SKM-1 treated with dmso at 0.1 percent for 144 hours (cell line): ENCODE measurements around the gene CA10.

Experiments used
- DNase-seq: peaks from one replicate; lab custom pipeline; 2025; ENCODE audit not compliant: unreplicated experiment; lab: John Stamatoyannopoulos, UW

CA10 gene

DNA sequence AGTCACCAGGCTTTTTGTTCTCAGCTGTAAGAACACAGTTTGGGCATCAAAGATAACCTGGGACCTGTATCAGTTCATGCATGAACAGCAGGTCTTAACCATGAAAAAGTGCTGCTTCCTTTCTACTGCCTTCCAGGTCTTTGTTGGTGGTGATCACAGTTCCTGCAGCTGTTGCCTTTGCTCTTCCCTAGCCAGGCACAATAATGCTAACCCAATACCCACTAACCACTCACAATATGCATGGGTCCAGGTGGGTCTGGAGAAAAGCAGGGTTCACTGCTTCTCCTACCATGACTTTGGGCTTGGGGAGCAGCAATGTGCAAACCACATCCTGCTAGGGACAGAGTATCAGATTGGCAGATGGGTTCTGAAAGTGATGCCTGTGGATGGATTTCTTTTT lies 501.3 kb downstream of the CA10 start:
- DNase-seq: no peak

DNA sequence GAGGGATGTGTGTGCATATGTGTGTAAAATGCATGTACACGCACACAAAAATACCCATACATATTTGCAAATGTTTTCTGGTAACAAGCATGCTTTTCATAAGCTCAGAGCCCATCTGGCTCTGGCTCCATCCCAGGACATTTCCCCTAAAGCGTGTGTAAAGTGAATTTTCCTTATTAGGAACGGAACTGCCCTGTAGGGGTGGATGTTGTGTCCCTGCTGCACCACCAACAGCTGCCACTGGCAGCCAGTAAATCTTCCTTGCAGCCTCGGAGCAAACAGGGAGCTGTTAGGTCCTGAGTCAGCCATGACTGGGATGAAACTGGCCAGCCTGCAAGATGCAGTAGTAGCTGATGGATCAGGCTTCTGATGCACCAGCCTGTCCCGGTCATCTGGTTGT lies 504.6 kb downstream of the CA10 start:
- DNase-seq: no peak

DNA sequence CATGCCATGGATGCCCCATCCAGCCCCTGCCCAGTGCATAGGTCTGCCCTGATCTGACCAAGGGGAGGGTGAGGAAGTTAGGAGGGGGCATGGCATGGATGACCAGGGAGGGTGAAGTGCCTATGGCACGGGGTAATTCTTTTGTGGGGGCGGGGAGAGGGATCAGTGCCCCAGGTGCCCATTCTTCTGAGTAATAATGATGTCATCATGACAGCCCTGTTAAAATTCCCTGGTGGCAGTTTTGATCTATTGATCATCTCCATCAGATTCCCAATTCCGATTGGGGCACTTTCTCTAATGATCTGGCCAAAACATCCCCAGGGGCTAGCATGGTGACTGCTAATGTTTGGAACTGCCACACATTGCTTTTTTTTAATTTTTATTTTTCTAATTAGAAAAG lies 506.0 kb downstream of the CA10 start:
- DNase-seq: no peak

DNA sequence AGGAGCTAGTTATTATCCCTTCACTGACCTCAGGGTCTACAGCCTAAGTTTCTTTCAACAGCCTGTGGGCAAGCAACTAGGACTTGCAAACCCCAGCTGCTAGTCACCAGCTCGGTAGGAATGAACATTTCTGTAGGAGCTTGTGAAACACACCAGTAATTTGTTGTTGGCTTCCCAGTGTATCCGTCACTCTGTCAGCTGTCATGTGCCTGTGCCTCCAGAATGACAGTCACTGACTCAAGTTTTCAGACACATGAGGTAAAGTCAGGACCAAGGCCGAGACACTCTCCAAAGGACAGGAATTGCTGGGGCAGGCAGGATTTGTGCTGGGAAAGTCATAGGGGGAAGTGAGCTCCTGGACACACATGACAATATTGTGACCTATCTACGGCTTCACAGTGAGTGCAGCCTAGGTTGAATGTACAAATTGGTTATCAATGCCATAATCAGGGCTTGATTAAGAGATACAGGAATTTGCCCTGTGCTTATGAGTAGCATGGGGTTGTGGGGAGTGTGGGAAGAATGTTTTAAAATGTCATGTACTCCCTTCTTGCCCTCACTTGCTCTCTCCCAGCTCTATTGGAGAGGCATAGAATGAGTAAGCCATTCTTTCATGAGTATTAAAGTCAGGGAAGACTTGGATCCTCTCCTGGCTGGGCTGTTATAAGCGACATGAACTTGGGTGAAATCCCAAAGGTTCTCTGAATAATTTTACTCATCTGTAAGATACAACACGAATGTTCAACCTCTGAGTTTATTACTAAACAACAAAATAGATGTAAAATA lies 506.8 kb downstream of the CA10 start:
- no peak for DNase-seq

DNA sequence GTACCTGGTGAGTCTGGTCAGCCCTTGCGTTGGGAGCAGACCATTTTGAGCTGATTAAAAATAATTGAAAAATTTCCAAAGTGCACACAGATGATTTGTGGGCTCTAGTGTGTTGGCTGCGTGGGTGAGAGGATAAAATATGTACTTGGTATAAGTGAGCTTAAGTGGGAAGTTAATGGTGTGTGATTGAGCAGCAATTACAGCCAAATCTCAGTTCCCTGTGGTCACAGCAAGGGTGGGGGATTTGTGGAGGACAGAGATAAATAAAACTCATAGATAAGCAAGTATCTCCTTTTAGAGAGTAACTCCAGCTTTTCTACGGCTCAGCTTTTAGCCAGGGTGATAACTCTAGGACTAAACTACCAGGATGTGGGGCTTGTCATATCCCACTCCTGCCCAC lies 507.7 kb downstream of the CA10 start:
- no peak for DNase-seq

DNA sequence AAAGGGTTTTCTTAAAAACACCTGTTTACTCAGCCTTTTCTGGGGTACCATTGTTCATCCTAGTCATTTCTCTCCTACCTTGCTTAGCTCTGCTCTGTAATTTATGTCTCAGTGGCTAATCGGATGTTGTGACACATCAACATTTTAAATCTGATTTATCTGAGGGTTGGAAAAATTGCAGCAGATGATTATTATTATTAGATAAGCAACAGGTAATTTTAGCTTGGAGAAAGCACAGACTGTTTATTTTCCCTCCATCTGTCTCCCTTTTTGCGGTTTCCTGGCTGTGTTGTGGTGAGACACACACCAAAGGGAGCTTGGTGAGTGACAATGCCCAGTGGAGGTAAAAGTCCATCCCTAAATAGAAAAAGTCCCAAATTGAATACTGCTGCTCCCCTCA lies 508.3 kb downstream of the CA10 start:
- no peak for DNase-seq

DNA sequence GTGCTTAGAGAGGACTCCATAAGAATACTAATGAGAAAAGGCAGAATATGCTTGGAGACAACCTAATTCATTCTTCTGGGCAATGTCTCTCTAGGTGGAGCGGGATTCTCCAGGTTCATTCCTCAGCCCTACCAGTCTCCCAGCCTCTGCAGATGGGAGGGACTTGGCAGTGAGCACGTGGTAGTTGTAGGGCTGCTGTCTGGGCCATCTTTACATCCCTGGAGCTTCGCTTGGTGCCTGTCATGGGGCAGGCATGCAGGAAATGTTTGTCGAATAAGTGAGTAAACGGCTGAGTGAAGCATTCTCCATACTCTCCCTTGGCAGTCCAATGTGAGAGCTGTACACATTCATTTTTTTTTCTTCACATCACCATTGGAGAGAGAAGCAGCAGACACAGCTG lies 510.7 kb downstream of the CA10 start:
- no peak for DNase-seq

DNA sequence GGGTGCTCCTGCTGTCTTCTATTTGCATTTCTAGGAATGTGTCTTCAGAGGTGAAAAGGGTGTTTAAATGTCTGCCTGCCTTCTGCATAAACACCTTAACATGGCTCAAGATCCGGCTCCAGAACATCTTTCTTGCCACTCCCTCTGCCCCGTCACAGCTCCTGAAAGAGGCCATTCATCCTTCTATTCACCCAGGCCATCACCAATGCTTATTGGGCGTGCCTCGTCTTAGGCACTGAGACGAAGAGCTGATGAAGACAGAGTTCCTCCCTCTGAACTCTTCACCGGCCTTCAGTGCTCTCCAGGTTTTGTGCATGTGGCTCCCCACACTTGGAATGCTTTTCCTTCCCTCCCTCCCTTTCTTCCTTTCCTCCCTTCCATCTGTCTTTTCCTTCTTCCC lies 511.4 kb downstream of the CA10 start:
- DNase-seq: no peak

DNA sequence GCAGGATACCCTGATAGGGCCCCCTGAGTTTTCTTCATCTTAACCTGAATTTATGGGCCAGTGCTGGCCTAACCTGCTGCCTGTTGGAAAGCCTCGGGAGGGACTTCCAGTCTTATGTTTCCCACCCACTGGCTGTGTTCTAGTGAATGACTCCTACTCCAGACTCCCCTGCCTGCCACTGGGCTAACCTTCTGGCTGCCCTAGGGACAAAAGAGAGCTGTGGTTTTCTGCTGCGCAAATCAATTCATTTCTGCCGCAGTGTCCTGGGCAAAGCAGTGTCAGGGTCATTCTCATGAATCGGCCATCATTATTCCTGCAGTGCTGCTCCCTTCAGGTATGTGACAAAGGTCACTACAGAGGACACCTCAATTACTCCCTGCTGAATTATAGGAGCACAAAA lies 512.0 kb downstream of the CA10 start:
- no peak for DNase-seq

DNA sequence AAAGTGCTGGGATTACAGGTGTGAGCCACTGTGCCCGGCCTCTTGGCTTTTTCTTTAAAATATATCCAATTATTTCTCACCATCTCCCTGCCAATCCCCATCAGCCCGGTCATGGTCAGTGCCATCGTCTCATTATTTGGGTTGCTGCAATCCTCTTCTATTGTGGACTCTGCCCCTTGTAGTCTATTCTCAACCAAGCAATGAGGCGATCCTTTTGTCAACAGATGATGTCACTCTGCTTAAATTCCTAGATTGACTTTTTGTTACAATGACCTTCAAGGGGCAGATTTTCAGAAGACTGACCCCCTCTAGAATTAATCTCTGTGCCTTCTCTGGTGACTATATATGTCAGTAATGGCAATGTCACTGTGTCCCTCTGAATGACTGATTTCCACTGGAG lies 513.5 kb downstream of the CA10 start:
- DNase-seq: no peak

DNA sequence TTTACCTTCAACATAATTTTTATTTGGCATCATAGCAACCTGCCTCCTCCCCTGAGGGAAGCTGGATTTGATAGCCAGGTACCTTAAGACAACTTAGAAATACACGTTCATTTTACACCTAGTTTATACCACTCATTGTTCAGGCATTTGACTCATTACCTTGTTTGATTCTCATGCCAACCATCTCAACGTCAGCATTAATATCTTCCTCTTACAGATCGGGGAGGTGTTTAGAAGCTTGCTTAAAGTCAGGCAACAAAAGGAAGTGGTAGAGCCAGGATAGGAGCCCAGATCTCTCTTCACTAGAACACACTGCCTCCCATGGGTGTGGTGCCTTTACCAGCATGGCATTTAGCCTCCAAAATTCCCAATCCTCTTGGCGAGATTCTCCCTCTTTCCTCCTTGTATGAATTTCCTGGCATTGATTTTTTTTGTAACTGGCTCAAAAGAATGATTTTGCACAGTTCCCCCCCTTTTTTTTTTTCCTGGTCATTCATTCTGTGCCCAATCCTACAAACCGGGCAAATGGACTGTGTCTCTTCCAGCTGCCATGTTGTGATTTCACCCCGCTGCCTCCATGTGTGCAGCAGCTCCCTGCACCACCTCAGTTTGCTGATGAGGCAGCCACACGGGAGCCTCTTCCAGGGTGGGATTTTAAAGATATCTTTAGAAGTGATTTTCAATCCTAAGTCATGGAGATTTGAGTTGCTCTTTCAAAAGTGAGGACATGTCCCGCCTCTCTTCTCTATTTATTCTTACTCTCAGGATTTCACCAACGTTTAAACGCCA lies 514.6 kb downstream of the CA10 start:
- no peak for DNase-seq

DNA sequence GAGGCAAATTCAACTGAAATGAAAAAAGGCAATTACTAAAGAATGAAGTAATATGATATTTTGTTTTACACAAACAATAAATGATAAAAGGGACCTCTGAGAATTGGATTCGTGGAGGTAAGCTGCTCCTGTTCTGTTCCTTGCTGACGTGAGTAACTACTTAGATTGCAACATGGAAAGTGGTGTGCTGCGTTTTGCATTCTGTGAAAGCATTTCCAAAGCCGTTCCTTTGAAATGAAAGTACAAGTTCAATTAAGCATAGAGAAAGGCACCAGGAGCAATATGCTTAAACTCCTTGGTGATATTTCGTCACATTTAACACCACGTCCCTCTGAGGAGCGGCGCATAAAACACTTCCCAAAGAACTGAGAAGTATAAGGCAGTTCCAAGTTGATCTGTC lies 516.5 kb downstream of the CA10 start:
- no peak for DNase-seq

DNA sequence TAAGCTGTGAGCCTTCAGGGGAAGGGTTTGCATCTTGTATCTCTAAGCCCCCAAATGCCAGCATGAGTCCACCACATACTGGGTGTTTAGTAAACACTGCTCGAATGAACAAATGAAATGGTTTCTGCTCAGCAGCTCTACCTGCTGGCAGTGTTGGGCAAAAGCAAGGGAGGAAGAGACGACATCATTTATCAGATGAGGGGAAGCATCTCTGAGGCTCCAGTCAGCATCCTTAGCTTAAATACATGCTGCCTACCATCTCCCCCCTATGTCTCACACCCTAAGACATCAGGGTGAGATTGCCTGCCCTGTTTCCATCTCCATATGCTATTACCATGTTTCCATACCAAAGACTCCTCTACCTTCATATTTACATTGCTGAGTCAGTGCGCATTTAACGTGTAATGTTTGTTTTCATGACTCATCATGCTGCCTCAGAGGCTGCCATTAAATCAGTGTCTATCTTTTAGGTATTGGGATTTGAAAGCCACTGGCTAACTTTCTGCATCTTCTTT lies 518.3 kb downstream of the CA10 start:
- no peak for DNase-seq

DNA sequence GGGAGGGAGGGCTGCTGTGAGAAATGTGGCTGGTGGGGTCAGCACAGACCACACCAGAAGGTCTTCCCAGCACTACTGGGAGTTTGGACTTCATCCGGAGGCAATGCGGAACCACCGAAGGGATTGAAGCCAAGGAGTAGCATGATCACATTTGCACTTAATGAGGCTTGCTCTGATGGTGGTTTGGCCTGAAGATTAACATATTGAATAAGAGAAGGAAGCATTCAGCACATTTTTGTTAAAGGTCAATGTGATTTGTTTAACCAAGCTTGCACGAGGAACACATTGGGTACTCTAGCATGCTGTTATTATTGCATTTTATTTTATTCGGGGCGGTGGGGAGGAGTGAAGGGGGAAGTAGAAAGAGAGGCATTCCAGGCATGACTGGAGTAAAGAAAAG lies 519.5 kb downstream of the CA10 start:
- no peak for DNase-seq

DNA sequence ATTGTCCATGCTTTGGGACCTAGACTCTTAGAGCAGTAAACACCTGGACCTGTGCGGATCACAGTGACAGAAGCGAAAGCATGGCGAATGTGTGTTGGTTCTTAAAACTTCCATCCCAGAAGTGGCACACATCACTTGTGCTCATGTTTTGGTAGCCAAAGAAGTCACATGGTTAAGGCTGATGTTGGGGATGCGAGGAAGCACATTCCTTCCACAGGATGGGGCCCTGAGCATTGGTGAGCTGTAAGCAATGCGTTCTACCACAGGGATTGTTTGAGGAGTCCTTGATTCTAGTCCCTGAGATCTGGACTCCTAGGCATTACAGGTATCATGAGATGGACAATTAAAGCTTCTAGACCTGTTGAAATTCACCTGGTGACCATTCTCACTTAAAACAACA lies 522.2 kb downstream of the CA10 start:
- no peak for DNase-seq

DNA sequence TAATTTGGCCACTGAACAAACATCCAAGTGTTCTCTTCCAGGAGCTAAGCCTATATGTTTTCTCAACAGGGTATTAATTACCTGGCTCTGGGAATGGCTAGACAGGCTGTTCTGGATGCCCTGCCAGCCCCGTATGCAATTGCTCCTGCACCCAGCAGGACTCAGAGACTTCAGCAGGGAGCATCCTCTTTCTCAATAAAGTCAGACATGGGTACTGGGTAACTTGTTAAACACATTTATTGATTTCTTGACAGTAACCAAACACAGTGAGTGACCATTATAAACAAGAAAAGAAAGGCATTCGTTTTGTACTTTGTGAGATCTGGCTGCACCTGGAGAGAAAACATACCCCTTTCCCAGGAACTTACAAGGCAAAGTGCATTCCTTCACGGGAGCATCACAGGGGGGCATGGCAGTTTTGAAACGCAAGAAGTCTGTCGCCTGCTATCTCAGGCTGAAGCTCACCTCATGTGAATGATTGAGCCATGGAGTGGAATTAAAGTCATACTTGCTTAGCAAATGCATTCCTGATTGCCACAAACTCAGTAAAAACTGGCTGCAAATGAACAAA lies 528.3 kb downstream of the CA10 start:
- DNase-seq: no peak

DNA sequence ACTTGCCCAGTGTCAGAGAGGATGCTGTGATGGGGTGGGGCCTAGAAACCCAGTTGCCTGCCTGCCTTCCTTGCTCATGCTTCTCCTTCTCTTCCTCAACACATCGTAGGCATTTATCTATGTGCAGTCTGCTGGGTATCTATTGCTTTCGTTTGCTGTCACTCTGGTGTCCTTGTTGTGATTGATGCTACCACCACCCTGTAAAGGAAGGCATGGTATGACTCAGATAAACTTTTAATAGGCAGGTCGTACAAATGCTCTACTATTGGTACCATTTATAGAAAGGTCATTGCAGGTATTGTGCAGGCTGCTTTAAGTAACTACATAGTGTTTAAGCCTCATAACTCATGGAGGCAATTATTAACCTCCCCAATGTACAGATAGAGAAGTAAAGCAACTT lies 529.3 kb downstream of the CA10 start:
- DNase-seq: no peak

DNA sequence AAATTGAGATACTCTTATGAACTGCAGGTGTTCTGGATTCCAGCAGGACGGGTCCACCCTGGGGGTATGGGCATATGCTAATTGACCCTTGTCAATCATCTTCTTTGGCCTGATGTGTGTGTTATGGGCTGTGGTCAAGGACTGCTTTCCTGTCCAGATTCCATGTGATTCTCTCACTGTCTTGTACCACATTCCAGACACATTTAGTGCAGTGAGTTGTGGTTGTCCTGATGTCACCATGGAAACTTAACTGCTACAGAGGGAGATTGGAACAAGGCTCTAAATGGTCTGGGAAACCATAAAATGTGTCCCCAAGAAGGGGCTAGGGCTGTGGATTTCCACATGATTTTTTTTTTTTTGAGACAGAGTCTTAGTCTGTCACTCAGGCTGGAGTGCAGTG lies 530.7 kb downstream of the CA10 start:
- no peak for DNase-seq

DNA sequence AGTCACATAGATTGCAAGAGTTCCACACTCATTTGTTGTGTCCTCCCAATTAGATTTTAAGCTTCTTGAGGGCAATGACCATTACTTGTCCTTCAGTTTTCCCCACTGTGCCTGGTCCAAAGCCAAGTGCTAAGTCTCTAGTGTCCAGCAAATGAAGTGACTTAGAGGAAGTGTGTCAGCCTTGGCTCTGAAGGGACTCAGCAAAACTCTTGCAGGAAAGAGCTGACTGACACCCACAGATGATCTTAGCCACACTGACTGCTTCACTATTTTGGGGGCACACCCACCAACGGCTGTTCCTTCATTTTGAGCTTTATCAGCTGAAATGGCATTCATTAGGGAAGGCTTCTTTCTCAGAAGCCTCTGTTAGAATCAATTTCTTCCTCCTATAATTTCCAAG lies 540.0 kb downstream of the CA10 start:
- DNase-seq: no peak

DNA sequence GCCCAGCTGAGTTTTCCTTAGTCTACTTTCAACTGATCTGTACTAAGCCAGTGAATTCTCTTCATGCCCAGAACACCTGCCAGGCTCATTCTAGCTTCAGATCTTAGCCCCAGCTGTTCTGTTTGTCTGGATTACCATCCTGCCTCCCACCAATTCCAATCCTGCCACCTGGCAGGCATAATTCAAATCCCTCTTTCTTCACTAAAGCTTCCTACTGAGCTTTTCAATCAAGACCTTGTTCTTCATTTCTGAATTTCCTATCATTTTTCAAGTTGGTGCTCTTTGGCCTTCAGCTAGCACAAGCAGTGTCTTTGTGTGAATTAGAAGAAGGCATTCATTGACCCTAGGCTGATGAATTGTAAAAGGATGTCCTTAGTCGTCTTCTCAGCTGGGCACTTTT lies 540.5 kb downstream of the CA10 start:
- no peak for DNase-seq

DNA sequence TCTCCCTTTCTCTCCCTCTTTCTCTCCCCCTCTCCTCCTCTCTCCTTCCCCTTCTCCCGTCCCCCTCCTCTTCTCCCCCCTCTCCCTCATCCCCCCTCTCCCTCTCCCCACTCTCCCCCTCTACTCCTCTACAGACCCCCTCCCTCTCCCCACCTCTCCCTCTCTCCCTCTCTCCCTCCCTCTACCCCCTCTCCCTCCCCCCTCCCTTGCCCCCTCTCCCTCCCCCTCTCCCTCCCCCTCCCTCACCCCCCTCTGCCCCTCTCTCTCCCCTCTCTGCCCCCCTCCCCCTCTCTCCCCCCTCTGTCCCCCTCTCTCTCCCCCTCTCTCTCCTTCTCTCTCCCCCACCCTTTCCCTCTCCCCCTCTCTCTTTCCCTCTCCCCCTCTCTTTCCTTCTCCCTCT lies 545.3 kb downstream of the CA10 start:
- DNase-seq: no peak

DNA sequence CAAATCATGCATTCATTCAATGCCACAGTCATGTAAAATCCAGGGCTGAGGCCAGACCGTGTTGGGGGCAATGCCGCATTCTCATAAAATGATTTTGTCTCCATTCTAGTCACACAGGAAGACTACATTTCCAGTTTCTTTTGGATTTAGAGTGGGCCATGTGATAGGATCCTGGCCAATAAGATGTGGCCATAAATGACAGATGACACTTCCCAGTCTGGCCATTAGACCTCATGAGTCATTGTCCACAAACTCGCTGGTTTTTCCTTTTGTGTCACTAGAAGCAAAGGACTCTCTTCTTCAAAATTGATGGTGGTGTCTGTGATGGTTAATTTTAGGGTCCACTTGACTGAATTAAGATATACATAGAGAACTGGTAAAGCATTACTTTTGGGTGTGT lies 545.8 kb downstream of the CA10 start:
- DNase-seq: no peak
